Hepatocyte (in vitro differentiated cells): ENCODE results near the gene PPP2R3A. TPM values are rescaled to one million over a fixed set of nuclear protein-coding genes. Genes with fewer than 3 reads are reported as not detected.

Experiments used
- DNase-seq: peaks from one replicate; pipeline ENCODE4 v3.0.0-alpha.2; 2016; ENCODE audit warnings: low spot score
- H2AFZ ChIP-seq: fragments of 200-600 bp; sonication (generic); 2 replicates; pipeline ENCODE4 v1.6.0; 2016; ENCODE audit warnings: antibody characterized with exemption, mild to moderate bottlenecking
- H3K27ac ChIP-seq: fragments of 200-600 bp; sonication (generic); 2 replicates; pipeline ENCODE4 v1.5.1; 2016; ENCODE audit warnings: mild to moderate bottlenecking
- H3K27me3 ChIP-seq: fragments of 200-600 bp; sonication (generic); 2 replicates; pipeline ENCODE4 v1.6.1; 2016
- H3K36me3 ChIP-seq: fragments of 200-600 bp; sonication (generic); replicated peaks from 2 replicates; pipeline ENCODE4 v1.5.1; 2016; ENCODE audit warnings: low read depth; ENCODE audit not compliant: insufficient read depth
- H3K4me1 ChIP-seq: fragments of 200-600 bp; sonication (generic); 2 replicates; pipeline ENCODE4 v1.5.1; 2016; ENCODE audit warnings: mild to moderate bottlenecking, moderate library complexity; ENCODE audit not compliant: insufficient read depth
- H3K4me2 ChIP-seq: fragments of 200-600 bp; sonication (generic); 2 replicates; pipeline ENCODE4 v1.6.0; 2016
- H3K4me3 ChIP-seq: fragments of 200-600 bp; sonication (generic); 2 replicates; pipeline ENCODE4 v1.5.1; 2016; ENCODE audit warnings: mild to moderate bottlenecking
- H3K79me2 ChIP-seq: fragments of 200-600 bp; sonication (generic); 2 replicates; pipeline ENCODE4 v1.6.0; 2017; ENCODE audit warnings: mild to moderate bottlenecking
- H3K9me2 ChIP-seq: fragments of 200-600 bp; sonication (generic); replicated peaks from 2 replicates; pipeline ENCODE4 v1.6.0; 2017; ENCODE audit warnings: mild to moderate bottlenecking; ENCODE audit not compliant: insufficient read depth
- H3K9me3 ChIP-seq: fragments of 200-600 bp; sonication (generic); 2 replicates; pipeline ENCODE4 v1.5.1; 2016; ENCODE audit warnings: low read depth, mild to moderate bottlenecking
- H4K20me1 ChIP-seq: fragments of 200-600 bp; sonication (generic); 2 replicates; pipeline ENCODE4 v1.6.0; 2016; ENCODE audit warnings: mild to moderate bottlenecking; ENCODE audit not compliant: insufficient read depth, poor library complexity, severe bottlenecking
- EZH2 ChIP-seq: fragments of 200-600 bp; sonication (generic); IDR thresholded peaks from 2 replicates; pipeline ENCODE4 v1.6.1; 2016; ENCODE audit warnings: antibody characterized with exemption, mild to moderate bottlenecking, borderline replicate concordance
- EZH2phosphoT487 ChIP-seq: fragments of 200-600 bp; sonication (generic); IDR thresholded peaks from one replicate; pipeline ENCODE4 v1.6.1; 2018; ENCODE audit warnings: antibody characterized with exemption, mild to moderate bottlenecking, low read depth, moderate library complexity; ENCODE audit not compliant: unreplicated experiment, severe bottlenecking
- WGBS: methylation state at CpG from one replicate; pipeline ENCODE4 v1.1.6; 2016; ENCODE audit warnings: low lambda C conversion rate; ENCODE audit errors: missing lambda C conversion rate; 5-methylcytosine and 5-hydroxymethylcytosine counted together
- polyA plus RNA-seq: library from polyadenylated mRNA; unstranded; fragments of >200 nt; fragmentation: Nextera tagmentation; extraction: Ambion mirVana; gene quantifications from 2 replicates; pipeline ENCODE4 v1.2.1, GENCODE V29; 2016
- total RNA-seq: library from RNA; depleted of rRNA; stranded (reverse); fragments of >200 nt; gene quantifications from 2 replicates; pipeline ENCODE4 v1.2.3, GENCODE V29; 2014
- TF ChIP-seq, protein P1 (sequence below): fragments of 200-600 bp; sonication (generic); IDR thresholded peaks from 2 replicates; pipeline ENCODE4 v1.5.1; 2016; ENCODE audit warnings: antibody characterized with exemption, mild to moderate bottlenecking; ENCODE audit not compliant: poor library complexity

PPP2R3A gene
- total and polyA plus RNA-seq, 2 experiments from 2014 or later, result 6.7 to 20.2 TPM

DNA sequence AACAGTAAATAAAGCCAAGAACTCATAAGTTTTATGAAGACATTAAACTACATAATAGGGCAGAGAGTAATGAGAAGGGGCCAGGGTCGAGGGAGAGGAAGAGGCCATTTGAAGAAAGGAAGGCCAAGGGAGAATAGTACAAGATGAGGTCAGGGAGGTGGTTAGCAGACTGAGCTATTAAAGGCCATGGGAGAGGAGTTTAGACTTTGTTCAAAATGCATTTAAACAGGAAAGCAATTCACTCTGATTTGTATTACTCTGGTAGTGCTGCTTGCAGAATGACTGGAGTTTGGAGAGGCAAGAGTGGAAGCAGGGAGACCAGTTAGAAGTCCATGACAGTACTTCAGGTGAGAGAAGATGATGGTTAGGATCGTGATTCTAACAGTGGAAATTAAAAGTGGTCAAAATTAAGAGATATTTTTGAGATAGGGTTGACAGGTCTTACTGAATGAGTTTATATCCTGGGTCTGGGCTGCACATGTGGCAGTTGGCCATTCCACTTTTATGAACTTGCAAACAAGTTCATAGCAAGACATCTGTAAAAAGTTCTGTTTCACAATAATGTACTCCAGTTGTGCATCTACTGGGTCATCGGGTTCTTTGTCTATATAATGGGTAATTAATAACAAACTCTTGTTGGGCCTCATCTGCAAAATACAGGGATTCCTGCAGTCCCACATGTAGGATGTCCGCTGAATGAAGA, 16.3 kb downstream of the PPP2R3A start:
- Histone ChIP-seq H3K4me1 (peaks cover 10% of the 10 kb centered on the region), H3K4me3 (no peak overlapping the region), H3K79me2 (peaks cover 87% of the 10 kb centered on the region), H3K9me3 (no peaks in the 10 kb centered on the region), H3K27ac (no peak overlapping the region), H4K20me1 (peaks cover 9% of the 10 kb centered on the region), H3K36me3 (no peaks in the 10 kb centered on the region), H2AFZ (no peak overlapping the region), H3K4me2 (no peak overlapping the region), H3K27me3 (no peaks in the 10 kb centered on the region), H3K9me2 (no peaks in the 10 kb centered on the region)
- no peak for DNase-seq
- WGBS, result 92% methylated on average over 4 of the region's 4 CpGs
- TF ChIP-seq EZH2 (no peak), EZH2phosphoT487 (no peak)
- TF ChIP-seq, protein P1, sequence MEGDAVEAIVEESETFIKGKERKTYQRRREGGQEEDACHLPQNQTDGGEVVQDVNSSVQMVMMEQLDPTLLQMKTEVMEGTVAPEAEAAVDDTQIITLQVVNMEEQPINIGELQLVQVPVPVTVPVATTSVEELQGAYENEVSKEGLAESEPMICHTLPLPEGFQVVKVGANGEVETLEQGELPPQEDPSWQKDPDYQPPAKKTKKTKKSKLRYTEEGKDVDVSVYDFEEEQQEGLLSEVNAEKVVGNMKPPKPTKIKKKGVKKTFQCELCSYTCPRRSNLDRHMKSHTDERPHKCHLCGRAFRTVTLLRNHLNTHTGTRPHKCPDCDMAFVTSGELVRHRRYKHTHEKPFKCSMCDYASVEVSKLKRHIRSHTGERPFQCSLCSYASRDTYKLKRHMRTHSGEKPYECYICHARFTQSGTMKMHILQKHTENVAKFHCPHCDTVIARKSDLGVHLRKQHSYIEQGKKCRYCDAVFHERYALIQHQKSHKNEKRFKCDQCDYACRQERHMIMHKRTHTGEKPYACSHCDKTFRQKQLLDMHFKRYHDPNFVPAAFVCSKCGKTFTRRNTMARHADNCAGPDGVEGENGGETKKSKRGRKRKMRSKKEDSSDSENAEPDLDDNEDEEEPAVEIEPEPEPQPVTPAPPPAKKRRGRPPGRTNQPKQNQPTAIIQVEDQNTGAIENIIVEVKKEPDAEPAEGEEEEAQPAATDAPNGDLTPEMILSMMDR, result no peak

DNA sequence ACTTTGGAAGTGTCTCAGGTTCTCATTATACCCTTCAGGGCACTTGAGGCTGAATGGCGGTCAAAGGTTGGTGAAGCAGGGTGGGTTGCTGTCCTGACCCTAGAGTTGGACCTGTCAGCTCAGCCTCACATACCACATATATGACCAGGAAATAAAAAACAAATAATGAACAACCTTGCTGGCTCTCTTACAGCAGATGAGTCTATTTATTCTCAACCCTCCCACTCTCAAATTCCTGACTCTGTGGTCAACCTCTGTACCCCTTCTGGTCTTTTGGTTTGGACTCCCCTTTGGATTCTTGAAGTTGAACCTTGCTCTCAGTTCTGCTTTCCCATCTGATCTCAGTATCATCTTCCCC, 16.9 kb downstream of the PPP2R3A start:
- Histone ChIP-seq H3K9me2 (no peaks in the 10 kb centered on the region), H4K20me1 (peaks cover 9% of the 10 kb centered on the region), H2AFZ (no peak overlapping the region), H3K4me2 (no peak overlapping the region), H3K79me2 (peaks cover 85% of the 10 kb centered on the region), H3K27me3 (no peaks in the 10 kb centered on the region), H3K4me1 (peaks cover 10% of the 10 kb centered on the region), H3K4me3 (no peak overlapping the region), H3K9me3 (no peaks in the 10 kb centered on the region), H3K36me3 (no peaks in the 10 kb centered on the region), H3K27ac (no peak overlapping the region)
- no peak for DNase-seq
- TF ChIP-seq, protein P1, result no peak
- no peak for TF ChIP-seq EZH2phosphoT487
- TF ChIP-seq EZH2, result no peak
- WGBS, result 100% methylated on average over 1 of the region's 1 CpG

DNA sequence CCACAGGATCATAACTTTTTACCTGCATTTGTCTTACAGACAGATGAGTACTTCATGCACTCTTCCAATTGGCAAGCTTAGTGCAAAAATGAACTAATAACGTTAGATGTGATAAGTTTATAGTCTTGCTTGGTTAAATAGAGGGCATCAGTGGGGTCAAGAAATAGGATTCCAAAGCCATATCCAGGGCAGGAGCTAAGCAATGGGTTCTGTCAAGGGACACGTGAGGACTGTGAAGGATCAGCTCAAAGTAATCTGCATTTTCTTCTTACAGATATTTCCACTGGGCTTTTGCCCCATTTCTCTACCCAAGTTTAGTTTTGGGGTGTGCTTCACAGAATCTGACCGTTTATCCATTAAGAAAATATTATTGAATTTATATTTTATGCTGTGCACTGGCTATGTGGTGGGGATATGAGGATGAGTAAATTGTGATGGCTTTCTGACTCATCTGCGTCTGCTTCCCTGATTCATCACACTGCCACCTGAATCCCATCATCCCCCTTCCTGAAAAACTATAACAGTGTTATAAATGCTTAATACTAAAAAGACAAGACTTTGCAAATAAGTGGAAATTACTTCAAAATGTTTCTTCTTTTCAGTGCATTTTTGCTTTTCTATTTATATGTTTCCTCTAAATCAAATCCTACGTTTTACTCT, 17.5 kb downstream of the PPP2R3A start:
- Histone ChIP-seq H2AFZ (no peak overlapping the region), H3K36me3 (no peaks in the 10 kb centered on the region), H3K9me2 (no peaks in the 10 kb centered on the region), H3K79me2 (peaks cover 86% of the 10 kb centered on the region), H3K27ac (no peak overlapping the region), H3K4me3 (no peak overlapping the region), H3K27me3 (no peaks in the 10 kb centered on the region), H3K4me2 (no peak overlapping the region), H3K9me3 (no peaks in the 10 kb centered on the region), H4K20me1 (peaks cover 9% of the 10 kb centered on the region), H3K4me1 (peaks cover 10% of the 10 kb centered on the region)
- DNase-seq, result no peak
- TF ChIP-seq EZH2phosphoT487 (no peak), EZH2 (no peak)
- TF ChIP-seq, protein P1, result no peak
- 84% methylated on average over 5 of the region's 5 CpGs for WGBS
